Stimulated activated CD4-positive, alpha-beta T cell treated with anti-CD3 and anti-CD28 coated beads, Interleukin-4, amount 100 ng/mL, for 4 hours (primary cell): ENCODE results near the gene HIBADH.

Experiments used
- DNase-seq, 2 experiments: peaks; one replicate each; pipeline ENCODE4 v3.0.0-alpha.2; 2020

HIBADH gene

GRCh38 chr7:27482219-27482618 lies 180.5 kb downstream of the HIBADH start:
- DNase-seq: no peak

GRCh38 chr7:27478556-27478955 lies 184.1 kb downstream of the HIBADH start:
- no peak for DNase-seq

- DNase-seq: no peak
These were observed 184.6 kb downstream of the HIBADH start for GRCh38 chr7:27478084-27478483.

- DNase-seq: no peak
These were observed 186.2 kb downstream of the HIBADH start for GRCh38 chr7:27476493-27476892.
